Large intestine (tissue), 3 donors: ENCODE results near the gene ZNF574. TPM values are rescaled to one million over a fixed set of nuclear protein-coding genes. Genes with fewer than 3 reads are reported as not detected.

Source experiments
- DNase-seq, 2 donors: peaks; one replicate each; pipeline versions ENCODE4 v3.0.0 to v3.0.0-alpha.2; 2013
- H3K27ac ChIP-seq: one replicate; pipeline ENCODE4 v1.5.1; 2013; ENCODE audit warnings: low read length
- H3K27me3 ChIP-seq: 2 replicates; pipeline ENCODE4 v1.6.1; 2013; ENCODE audit warnings: low read length; ENCODE audit not compliant: control insufficient read depth, insufficient read depth
- H3K36me3 ChIP-seq: 2 replicates; pipeline ENCODE4 v1.6.1; 2013; ENCODE audit warnings: low read length; ENCODE audit not compliant: control insufficient read depth, insufficient read depth
- H3K4me1 ChIP-seq: one replicate; pipeline ENCODE4 v1.6.1; 2013; ENCODE audit warnings: low read length; ENCODE audit not compliant: control insufficient read depth, insufficient read depth
- H3K4me3 ChIP-seq: one replicate; pipeline ENCODE4 v1.5.1; 2013; ENCODE audit warnings: low read length
- H3K9me3 ChIP-seq: one replicate; pipeline ENCODE4 v1.6.1; 2013; ENCODE audit warnings: mild to moderate bottlenecking, low read depth, low read length, moderate library complexity; ENCODE audit not compliant: control insufficient read depth
- whole genome bisulfite sequencing: methylation state at CpG from one replicate; pipeline ENCODE4 v1.1.5; 2013; ENCODE audit warnings: low lambda C conversion rate; ENCODE audit not compliant: insufficient coverage; 5-methylcytosine and 5-hydroxymethylcytosine counted together
- polyA plus RNA-seq: library from polyadenylated mRNA; unstranded; fragments of 120-200 nt; gene quantifications from one replicate; pipeline ENCODE4 v1.2.1, GENCODE V29; 2013

Gene ZNF574
- polyA plus RNA-seq, 1 donor, result 15.1 TPM

GRCh38 chr19:42124386-42124901 lies 48.5 kb downstream of the ZNF574 start:
- no peak overlapping the region for H3K27ac ChIP-seq
- no peaks in the 10 kb centered on the region for H3K9me3 ChIP-seq
- H3K4me3 ChIP-seq, result no peak overlapping the region
- H3K27me3 ChIP-seq, result peaks cover 21% of the 10 kb centered on the region
- 90% methylated on average over 2 of the region's 5 CpGs for WGBS
- no peaks in the 10 kb centered on the region for H3K4me1 ChIP-seq
- no peak for DNase-seq
- H3K36me3 ChIP-seq, result no peaks in the 10 kb centered on the region

DNA sequence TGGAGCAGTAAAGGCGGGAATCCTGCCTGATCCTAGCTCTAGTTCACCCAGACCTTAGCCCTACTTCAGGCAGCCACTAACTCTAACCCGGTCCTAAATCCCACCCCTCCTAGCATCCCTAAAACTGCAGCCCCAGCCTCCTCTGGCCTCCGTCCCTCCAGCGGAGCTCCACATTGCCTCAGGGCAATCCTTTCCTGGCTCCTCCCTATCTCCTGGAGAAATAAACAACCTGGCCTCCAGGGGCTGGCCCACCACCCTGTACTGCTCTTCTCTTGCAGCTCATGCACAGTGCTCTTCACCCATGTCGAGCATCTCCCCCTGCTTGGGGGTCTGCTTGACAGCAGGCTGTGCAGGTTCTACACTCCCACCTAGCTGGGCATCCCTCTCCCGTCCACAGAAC lies 49.6 kb downstream of the ZNF574 start:
- DNase-seq, result no peak
- no CpG with 5 or more reads among the region's 6 CpGs for WGBS

DNA sequence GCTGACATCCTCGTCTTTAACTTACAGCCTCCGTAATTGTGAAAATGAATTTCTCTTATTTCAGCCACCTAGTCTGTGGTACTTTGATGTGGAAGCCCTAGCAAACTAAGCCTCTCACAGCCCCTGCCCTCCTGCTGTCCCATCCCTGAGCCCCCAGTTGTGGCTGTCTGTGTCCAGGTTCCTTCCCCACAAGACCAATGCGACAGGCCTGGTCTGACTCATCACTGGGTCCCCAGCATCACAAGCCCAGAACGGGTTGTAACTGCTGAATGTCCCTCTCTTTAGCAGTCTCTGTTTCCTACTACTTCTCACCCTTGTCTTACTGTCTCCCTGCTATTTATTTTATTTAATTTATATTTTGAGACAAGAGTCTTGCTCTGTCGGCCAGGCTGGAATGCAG lies 50.6 kb downstream of the ZNF574 start:
- Histone ChIP-seq H3K4me1 (no peaks in the 10 kb centered on the region), H3K36me3 (no peaks in the 10 kb centered on the region), H3K27ac (no peak overlapping the region), H3K9me3 (no peaks in the 10 kb centered on the region), H3K27me3 (peaks cover 38% of the 10 kb centered on the region), H3K4me3 (no peak overlapping the region)
- WGBS, result 70% methylated on average over 2 of the region's 5 CpGs
- DNase-seq, result no peak

More for the DNA sequence above, 49.6 kb downstream of the ZNF574 start:
- Histone ChIP-seq H3K27ac (no peak overlapping the region), H3K36me3 (no peaks in the 10 kb centered on the region), H3K9me3 (no peaks in the 10 kb centered on the region), H3K27me3 (peaks cover 29% of the 10 kb centered on the region), H3K4me1 (no peaks in the 10 kb centered on the region), H3K4me3 (no peak overlapping the region)

DNA sequence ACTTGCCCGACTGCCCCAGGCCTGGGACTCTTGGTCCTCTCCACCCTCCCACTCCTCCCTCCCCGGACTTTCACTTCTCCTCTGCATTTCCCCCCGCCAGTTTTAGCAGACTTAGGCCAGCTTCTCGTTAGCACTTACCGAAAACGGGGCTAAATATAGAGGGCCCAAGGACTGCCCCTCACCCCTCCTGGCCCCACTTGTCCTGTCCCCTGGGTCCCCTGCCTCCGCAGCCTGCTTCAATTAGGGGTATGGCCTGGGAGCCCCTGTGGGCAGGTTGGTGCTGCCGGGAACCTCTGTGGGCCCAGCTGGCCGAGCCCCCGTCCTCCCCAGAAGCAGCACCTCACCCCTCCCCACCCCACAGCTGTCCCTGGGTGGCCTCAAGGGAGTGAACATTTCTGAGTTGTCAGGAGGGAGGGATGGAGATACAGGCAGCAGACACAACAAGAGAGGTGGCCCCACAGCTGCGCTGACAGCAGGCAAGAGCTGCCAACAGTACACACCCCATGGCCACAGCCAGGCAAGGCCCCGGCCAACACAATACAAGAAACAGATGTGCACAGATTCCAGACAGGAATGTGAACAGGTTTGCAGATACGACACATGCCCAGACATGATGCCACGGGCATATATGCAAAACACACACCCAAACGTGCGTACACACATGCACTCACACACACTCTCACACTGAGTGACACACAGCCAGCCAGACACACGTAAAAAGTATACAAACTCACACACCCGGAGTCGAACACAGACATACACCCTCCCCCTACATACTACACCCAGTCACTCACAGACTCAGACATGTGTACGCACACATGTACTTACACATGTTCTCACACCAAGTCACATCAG lies 53.7 kb downstream of the ZNF574 start:
- H3K27ac ChIP-seq, result no peak overlapping the region
- 40% methylated on average over 1 of the region's 20 CpGs for WGBS
- no peak overlapping the region for H3K4me3 ChIP-seq
- H3K4me1 ChIP-seq, result peaks cover 3% of the 10 kb centered on the region
- no peaks in the 10 kb centered on the region for H3K36me3 ChIP-seq
- DNase-seq, result no peak
- peaks cover 61% of the 10 kb centered on the region for H3K27me3 ChIP-seq
- H3K9me3 ChIP-seq, result no peaks in the 10 kb centered on the region

- Histone ChIP-seq H3K27me3 (peaks cover 60% of the 10 kb centered on the region), H3K27ac (no peak overlapping the region)
- no peak for DNase-seq
Observed at GRCh38 chr19:42130254-42130573, 54.2 kb downstream of the ZNF574 start.

More at GRCh38 chr19:42130254-42130573, 54.2 kb downstream of the ZNF574 start:
- Histone ChIP-seq H3K9me3 (no peaks in the 10 kb centered on the region), H3K36me3 (no peaks in the 10 kb centered on the region), H3K4me1 (peaks cover 3% of the 10 kb centered on the region), H3K4me3 (no peak overlapping the region)

Other genes starting within 250 kb of the ZNF574 start
- gene LYPD4, start 231.5 kb upstream of the ZNF574 start, polyA plus RNA-seq, result not detected
- gene DMRTC2, start 231.1 kb upstream of the ZNF574 start, polyA plus RNA-seq, result not detected
- 2,618 TPM for gene RPS19, start 215.9 kb upstream of the ZNF574 start, polyA plus RNA-seq
- gene CD79A, start 198.9 kb upstream of the ZNF574 start, polyA plus RNA-seq, result 0.75 TPM
- gene ARHGEF1, start 193.0 kb upstream of the ZNF574 start, polyA plus RNA-seq, result 63.6 TPM
- gene ERFL, start 147.7 kb upstream of the ZNF574 start, polyA plus RNA-seq, result 0.24 TPM
- 82.4 TPM for gene RABAC1, start 116.8 kb upstream of the ZNF574 start, polyA plus RNA-seq
- 13.0 TPM for gene ATP1A3, start 81.9 kb upstream of the ZNF574 start, polyA plus RNA-seq
- 4.7 TPM for gene GRIK5, start 6.0 kb upstream of the ZNF574 start, polyA plus RNA-seq
- gene POU2F2, start 56.3 kb downstream of the ZNF574 start, polyA plus RNA-seq, result 2.7 TPM
- 30.7 TPM for gene DEDD2, start 141.5 kb downstream of the ZNF574 start, polyA plus RNA-seq
- gene ZNF526, start 144.1 kb downstream of the ZNF574 start, polyA plus RNA-seq, result 9.3 TPM
- 70.8 TPM for gene GSK3A, start 166.4 kb downstream of the ZNF574 start, polyA plus RNA-seq
- 70.3 TPM for gene ERF, start 179.0 kb downstream of the ZNF574 start, polyA plus RNA-seq
- 43.4 TPM for gene CIC, start 193.1 kb downstream of the ZNF574 start, polyA plus RNA-seq
- gene PRR19, start 226.0 kb downstream of the ZNF574 start, polyA plus RNA-seq, result 0.91 TPM
- gene PAFAH1B3, start 226.5 kb downstream of the ZNF574 start, polyA plus RNA-seq, result 35.3 TPM
- 3.3 TPM for gene TMEM145, start 237.1 kb downstream of the ZNF574 start, polyA plus RNA-seq
- gene MEGF8, start 249.5 kb downstream of the ZNF574 start, polyA plus RNA-seq, result 23.9 TPM